Transverse colon (tissue), 4 donors: Measurements from ENCODE around the gene PPP4R2.

Source experiments
- CTCF ChIP-seq, 5 experiments: fragments of 200-600 bp in 3 of 5; fragments of 450-650 bp in 2 of 5; sonication (generic) in 3 of 5; IDR thresholded peaks; 1 replicate in 2 of 5; 2 replicates in 3 of 5; pipeline ENCODE4 v1.5.1; 2016 to 2017; ENCODE audit warnings: antibody characterized with exemption in 5 of 5, inconsistent platforms in 3 of 5, mild to moderate bottlenecking in 2 of 5, moderate library complexity in 1 of 5
- EP300 ChIP-seq: sonication (generic); formaldehyde crosslinking; IDR thresholded peaks from one replicate; pipeline ENCODE4 v1.6.1; 2017; ENCODE audit warnings: antibody characterized with exemption, low read depth
- POLR2AphosphoS5 ChIP-seq, 3 donors: sonication (generic); formaldehyde crosslinking; IDR thresholded peaks; one replicate each; pipeline ENCODE4 v1.6.1; 2016; ENCODE audit warnings: antibody characterized with exemption in 3 of 3

GRCh38 chr3:72985576-72985975, 11.0 kb upstream of the PPP4R2 start:
- TF ChIP-seq CTCF (IDR thresholded peaks at IDR 0.05) (no peak), EP300 (no peak), POLR2AphosphoS5 (IDR thresholded peaks at IDR 0.05) (no peak)
